T-cell (primary cell): ENCODE results near the gene C4BPA. TPM values are rescaled to one million over a fixed set of nuclear protein-coding genes. Genes with fewer than 3 reads are reported as not detected.

Source experiments
- ATAC-seq, 4 experiments: fragments of 200-7000 bp in 3 of 4; fragments of 150-1000 bp in 1 of 4; cut with Tn5 transposase; replicated peaks in 1 of 4; 1 replicate in 3 of 4; 2 replicates in 1 of 4; pipeline ENCODE4 v1.10.0; 2021; ENCODE audit warnings: moderate library complexity in 3 of 4, mild to moderate bottlenecking in 2 of 4, moderate number of reproducible peaks in 1 of 4
- CTCF ChIA-PET, 2 donors: fragments of 300-600 bp; sonication (Branson Sonifier 250); formaldehyde crosslinking; loops; one replicate each; lab custom pipeline; 2022; ENCODE audit warnings: antibody characterized with exemption in 2 of 2; lab: Charles Lee
- POLR2A ChIA-PET, 2 donors: fragments of 300-600 bp; sonication (Branson Sonifier 250); formaldehyde crosslinking; loops; one replicate each; lab custom pipeline; 2022; ENCODE audit warnings: antibody characterized with exemption in 2 of 2; lab: Charles Lee
- DNase-seq, 35 experiments: peaks; one replicate each; pipeline versions ENCODE4 v3.0.0 to v3.0.0-alpha.2; 2013 to 2023
- H3K27ac ChIP-seq: one replicate; pipeline ENCODE4 v1.5.1; 2013; ENCODE audit warnings: low read length
- H3K27me3 ChIP-seq, 2 experiments: replicated peaks in 1 of 2; 1 replicate in 1 of 2; 2 replicates in 1 of 2; pipeline versions ENCODE4 v1.6.1 to v1.7.0; 2013; ENCODE audit warnings: low read length in 1 of 2, mixed read lengths in 1 of 2; ENCODE audit not compliant: control insufficient read depth in 2 of 2, insufficient read depth in 2 of 2; ENCODE audit errors: extremely low read depth in 1 of 2
- H3K36me3 ChIP-seq, 2 donors: 1 replicate in 1 of 2; 2 replicates in 1 of 2; pipeline versions ENCODE4 v1.6.1 to v1.7.0; 2013; ENCODE audit warnings: low read length in 1 of 2; ENCODE audit not compliant: control insufficient read depth in 2 of 2, insufficient read depth in 1 of 2; ENCODE audit errors: extremely low read depth in 1 of 2
- H3K4me1 ChIP-seq, 2 experiments: 1 replicate in 1 of 2; 2 replicates in 1 of 2; pipeline versions ENCODE4 v1.6.1 to v1.7.0; 2013; ENCODE audit warnings: low read length in 2 of 2, mixed read lengths in 1 of 2; ENCODE audit not compliant: insufficient read depth in 2 of 2, control insufficient read depth in 1 of 2; ENCODE audit errors: extremely low read depth in 1 of 2
- H3K4me3 ChIP-seq, 2 donors: 1 replicate in 1 of 2; 2 replicates in 1 of 2; pipeline versions ENCODE4 v1.5.1 to v1.7.0; 2013; ENCODE audit warnings: mild to moderate bottlenecking in 2 of 2, low read length in 1 of 2, moderate library complexity in 1 of 2; ENCODE audit not compliant: control insufficient read depth in 1 of 2; ENCODE audit errors: extremely low read depth in 1 of 2
- H3K9me3 ChIP-seq: 2 replicates; pipeline ENCODE4 v1.7.0; 2013
- H3K27ac Mint-ChIP-seq, 2 donors: one replicate each; pipeline ENCODE4 v1.8.0; 2020 to 2021; ENCODE audit warnings: mild to moderate bottlenecking in 2 of 2, mixed read lengths in 2 of 2
- H3K27me3 Mint-ChIP-seq, 2 donors: one replicate each; pipeline ENCODE4 v1.8.0; 2021 to 2022; ENCODE audit warnings: mixed read lengths in 2 of 2
- H3K36me3 Mint-ChIP-seq: one replicate; pipeline ENCODE4 v1.8.0; 2021; ENCODE audit warnings: mixed read lengths
- H3K4me1 Mint-ChIP-seq, 3 donors: one replicate each; pipeline ENCODE4 v1.8.0; 2020 to 2022; ENCODE audit warnings: mixed read lengths in 3 of 3, mild to moderate bottlenecking in 1 of 3
- H3K4me3 Mint-ChIP-seq, 3 donors: one replicate each; pipeline ENCODE4 v1.8.0; 2020 to 2022; ENCODE audit warnings: mild to moderate bottlenecking in 3 of 3, mixed read lengths in 3 of 3, moderate library complexity in 3 of 3
- H3K9me3 Mint-ChIP-seq, 3 donors: one replicate each; pipeline ENCODE4 v1.8.0; 2020 to 2022; ENCODE audit warnings: mixed read lengths in 3 of 3
- WGBS: methylation state at CpG from one replicate; pipeline ENCODE4 v1.1.5; 2013; ENCODE audit warnings: missing lambda C conversion rate; ENCODE audit not compliant: insufficient coverage; 5-methylcytosine and 5-hydroxymethylcytosine counted together
- total RNA-seq, 35 experiments: library from RNA in 6 of 35; stranded (reverse) in 6 of 35; fragments of 120-200 nt in 1 of 35; gene quantifications; one replicate each; pipeline versions ENCODE4 v1.2.1 to v1.2.4 and lab custom pipeline; 2013 to 2026

C4BPA gene
- total RNA-seq, 5 donors from 2014 or later (not counting 1 experiment from before 2014, with no cell fraction given) = 0.60 to 0.72 (median 0.70) TPM; not detected in 2

DNA sequence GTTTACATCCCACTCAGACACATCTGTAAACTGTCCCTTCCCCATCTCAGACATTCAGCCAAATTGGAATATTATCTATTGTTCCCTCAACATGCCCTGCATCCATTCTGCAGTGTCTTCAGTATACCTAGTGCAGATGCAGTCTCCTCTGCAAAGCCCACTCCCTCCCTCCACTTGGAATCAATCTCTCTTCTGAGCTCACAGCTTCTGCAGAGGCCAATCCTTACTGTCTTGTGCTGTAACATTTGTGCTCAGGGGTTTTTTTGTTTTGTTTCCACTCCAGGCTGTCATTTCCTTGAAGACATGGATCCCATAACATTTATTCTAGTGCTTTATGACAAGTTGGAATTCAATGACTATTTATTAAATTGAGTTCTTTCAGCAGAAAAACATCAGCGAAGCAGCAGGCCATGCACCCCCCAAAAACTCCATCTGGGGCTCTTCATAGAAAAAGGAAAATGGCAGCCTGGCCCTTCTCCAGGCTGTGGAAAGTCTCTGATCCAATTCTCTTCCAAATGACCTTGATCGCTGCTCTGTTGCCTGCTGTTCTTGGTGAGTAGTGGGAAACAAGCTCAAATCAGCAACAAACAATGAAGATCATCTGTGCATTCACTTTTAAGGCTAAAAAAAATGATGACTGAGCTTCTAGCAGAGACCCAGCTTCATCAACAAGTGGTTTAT is 8.7 kb downstream of the C4BPA start:
- Mint-ChIP-seq H3K36me3 (no peaks in the 10 kb centered on the region), H3K27me3 (peaks cover 11 to 25% of the 10 kb centered on the region in 2 donors), H3K27ac (no peak overlapping the region), H3K9me3 (no peaks in the 10 kb centered on the region), H3K4me3 (no peak overlapping the region), H3K4me1 (no peaks in the 10 kb centered on the region)
- Histone ChIP-seq H3K9me3 (no peaks in the 10 kb centered on the region), H3K4me3 (no peak overlapping the region), H3K4me1 (no peaks in the 10 kb centered on the region), H3K27ac (no peak overlapping the region), H3K36me3 (no peaks in the 10 kb centered on the region), H3K27me3 (peaks cover 0 to 5% of the 10 kb centered on the region in 2 experiments)
- ChIA-PET CTCF (no interaction called here), POLR2A (no interaction called here)
- DNase-seq (no peak), ATAC-seq (no peak)
- no CpG with 5 or more reads among the region's 2 CpGs for WGBS

DNA sequence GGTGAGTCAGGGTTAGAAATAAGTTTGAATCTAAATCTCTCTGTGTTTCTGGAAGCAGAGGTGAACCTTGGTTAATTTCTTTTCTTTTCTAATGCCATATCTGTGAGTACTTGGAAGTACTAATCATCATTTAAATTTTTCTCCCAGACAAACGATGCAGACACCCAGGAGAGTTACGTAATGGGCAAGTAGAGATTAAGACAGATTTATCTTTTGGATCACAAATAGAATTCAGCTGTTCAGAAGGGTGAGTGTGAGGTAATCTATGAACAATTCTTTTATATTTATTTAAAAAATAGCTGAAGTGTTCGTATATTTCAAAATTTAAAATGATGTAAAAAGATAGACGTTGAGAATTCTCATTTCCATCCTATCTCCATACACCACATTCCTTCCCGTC is 11.2 kb downstream of the C4BPA start:
- no peak overlapping the region for H3K27ac ChIP-seq
- Mint-ChIP-seq H3K27ac (no peak overlapping the region), H3K4me3 (no peak overlapping the region), H3K36me3 (no peaks in the 10 kb centered on the region), H3K27me3 (peaks cover 6 to 13% of the 10 kb centered on the region in 2 donors), H3K9me3 (no peaks in the 10 kb centered on the region), H3K4me1 (no peaks in the 10 kb centered on the region)
- no peaks in the 10 kb centered on the region for H3K27me3 ChIP-seq
- ChIA-PET CTCF (no interaction called here), POLR2A (no interaction called here)
- H3K4me1 ChIP-seq = no peaks in the 10 kb centered on the region
- WGBS = no CpG with 5 or more reads among the region's 5 CpGs
- no peaks in the 10 kb centered on the region for H3K9me3 ChIP-seq
- ATAC-seq = no peak
- H3K4me3 ChIP-seq = no peak overlapping the region
- DNase-seq = no peak
- H3K36me3 ChIP-seq = no peaks in the 10 kb centered on the region

DNA sequence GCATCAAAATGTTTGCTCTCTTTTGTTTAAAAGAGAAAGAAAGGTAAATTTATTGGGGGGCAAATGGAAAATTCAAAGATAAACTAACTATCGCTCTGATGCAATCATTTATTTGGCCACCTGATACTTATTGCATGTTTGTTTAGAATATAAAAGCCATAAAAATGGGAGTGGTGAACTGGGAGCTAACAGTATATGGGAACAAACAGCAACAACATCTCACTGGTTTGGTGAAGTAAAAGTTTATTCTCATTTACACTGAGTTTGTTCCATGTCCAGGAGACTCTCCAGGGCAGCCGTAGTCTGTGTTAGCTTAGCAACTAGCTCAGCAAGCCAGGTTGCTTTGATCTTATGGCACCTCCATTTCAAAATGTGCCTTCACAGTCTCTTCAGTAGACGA is 20.4 kb downstream of the C4BPA start:
- ChIA-PET CTCF (no interaction called here), POLR2A (no interaction called here)
- ATAC-seq (no peak), DNase-seq (no peak)
- H3K27ac ChIP-seq = no peak overlapping the region
- Mint-ChIP-seq H3K4me3 (no peak overlapping the region), H3K27ac (no peak overlapping the region), H3K4me1 (no peaks in the 10 kb centered on the region), H3K9me3 (peaks cover 10 to 25% (median 16%) of the 10 kb centered on the region in 3 donors), H3K36me3 (peaks cover 10% of the 10 kb centered on the region), H3K27me3 (peaks cover 6 to 8% of the 10 kb centered on the region in 2 donors)
- no peaks in the 10 kb centered on the region for H3K36me3 ChIP-seq
- H3K4me3 ChIP-seq = no peak overlapping the region
- H3K4me1 ChIP-seq = no peaks in the 10 kb centered on the region
- 100% methylated on average over 2 of the region's 3 CpGs for WGBS
- H3K27me3 ChIP-seq = no peaks in the 10 kb centered on the region
- peaks cover 7% of the 10 kb centered on the region for H3K9me3 ChIP-seq

- peaks cover 14 to 41% (median 27%) of the 10 kb centered on the region in 3 donors for H3K9me3 Mint-ChIP-seq
- Histone ChIP-seq H3K27me3 (no peaks in the 10 kb centered on the region), H3K36me3 (no peaks in the 10 kb centered on the region), H3K4me1 (no peaks in the 10 kb centered on the region), H3K9me3 (peaks cover 9% of the 10 kb centered on the region), H3K27ac (no peak overlapping the region), H3K4me3 (no peak overlapping the region)
- peaks cover 2 to 4% of the 10 kb centered on the region in 2 donors for H3K27me3 Mint-ChIP-seq
- no peak for DNase-seq
- no peak overlapping the region for H3K4me3 Mint-ChIP-seq
- H3K27ac Mint-ChIP-seq = peak overlapping the region in 1 of 2 donors; percentile 16
- ChIA-PET CTCF (no interaction called here), POLR2A (no interaction called here)
- no peak for ATAC-seq
- peaks cover 11% of the 10 kb centered on the region for H3K36me3 Mint-ChIP-seq
- H3K4me1 Mint-ChIP-seq = no peaks in the 10 kb centered on the region
Measured at GRCh38 chr1:207128336-207128921, 24.4 kb downstream of the C4BPA start.

GRCh38 chr1:207129053-207129452 is 25.0 kb downstream of the C4BPA start:
- DNase-seq (no peak), ATAC-seq (no peak)
- Mint-ChIP-seq H3K27me3 (peaks cover 1% of the 10 kb centered on the region in 2 donors), H3K4me3 (no peak overlapping the region), H3K27ac (no peak overlapping the region), H3K9me3 (peaks cover 14 to 41% (median 27%) of the 10 kb centered on the region in 3 donors), H3K4me1 (no peaks in the 10 kb centered on the region), H3K36me3 (peaks cover 11% of the 10 kb centered on the region)
- Histone ChIP-seq H3K36me3 (no peaks in the 10 kb centered on the region), H3K9me3 (peaks cover 9% of the 10 kb centered on the region), H3K27ac (no peak overlapping the region), H3K27me3 (no peaks in the 10 kb centered on the region), H3K4me3 (no peak overlapping the region), H3K4me1 (no peaks in the 10 kb centered on the region)
- ChIA-PET CTCF (no interaction called here), POLR2A (no interaction called here)

DNA sequence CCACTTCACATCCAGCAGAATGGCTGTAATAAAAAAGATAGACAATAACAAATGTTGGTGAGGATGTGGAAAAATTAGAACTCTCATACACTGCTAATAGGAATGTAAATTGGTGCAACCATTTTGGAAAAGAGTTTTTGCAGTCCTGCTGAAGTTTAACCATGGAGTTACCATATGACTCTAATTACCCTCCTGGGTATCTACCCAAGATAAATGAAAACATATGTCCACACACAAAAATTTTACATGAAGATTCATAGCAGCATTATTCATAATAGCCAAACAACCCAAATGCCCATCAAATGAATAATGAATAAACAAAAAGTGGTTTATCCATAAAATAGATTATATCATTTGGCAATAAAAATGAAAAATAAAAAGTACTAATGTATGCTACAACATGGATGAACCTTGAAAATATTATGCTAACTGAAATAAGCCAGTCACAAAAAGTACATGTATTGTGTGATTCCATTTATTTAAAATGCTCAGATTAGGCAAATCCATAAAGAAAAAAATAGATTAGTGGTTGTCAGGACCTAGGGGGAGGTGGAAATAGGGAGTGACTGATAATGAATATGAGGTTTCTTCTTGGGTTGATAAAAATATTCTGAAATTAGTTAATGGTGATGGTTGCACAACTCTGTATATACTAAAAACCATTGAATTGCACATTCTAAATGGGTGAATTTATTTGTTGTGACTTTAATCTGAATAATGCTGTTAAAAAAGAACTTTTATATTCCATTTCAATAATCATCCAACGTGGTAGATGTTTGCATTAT is 26.4 kb downstream of the C4BPA start:
- Histone ChIP-seq H3K9me3 (peaks cover 9% of the 10 kb centered on the region), H3K4me1 (no peaks in the 10 kb centered on the region), H3K27me3 (no peaks in the 10 kb centered on the region), H3K36me3 (no peaks in the 10 kb centered on the region), H3K4me3 (no peak overlapping the region), H3K27ac (no peak overlapping the region)
- Mint-ChIP-seq H3K36me3 (peaks cover 11% of the 10 kb centered on the region), H3K4me3 (no peak overlapping the region), H3K9me3 (peaks cover 14 to 41% (median 27%) of the 10 kb centered on the region in 3 donors), H3K27ac (no peak overlapping the region), H3K4me1 (no peaks in the 10 kb centered on the region), H3K27me3 (no peaks in the 10 kb centered on the region)
- POLR2A ChIA-PET = no interaction called here
- WGBS = no CpG with 5 or more reads among the region's 1 CpG
- CTCF ChIA-PET = no interaction called here
- DNase-seq = no peak
- no peak for ATAC-seq
